Measurements from ENCODE around the gene TRPC4. TPM values are rescaled to one million over a fixed set of nuclear protein-coding genes. Genes with fewer than 3 reads are reported as not detected.
A peak's percentile ranks its signal among the peaks of the same experiment; 100 is the strongest.

The TRPC4 gene
- total RNA-seq, 1 experiment from 2014 or later: 8.0 TPM

DNA sequence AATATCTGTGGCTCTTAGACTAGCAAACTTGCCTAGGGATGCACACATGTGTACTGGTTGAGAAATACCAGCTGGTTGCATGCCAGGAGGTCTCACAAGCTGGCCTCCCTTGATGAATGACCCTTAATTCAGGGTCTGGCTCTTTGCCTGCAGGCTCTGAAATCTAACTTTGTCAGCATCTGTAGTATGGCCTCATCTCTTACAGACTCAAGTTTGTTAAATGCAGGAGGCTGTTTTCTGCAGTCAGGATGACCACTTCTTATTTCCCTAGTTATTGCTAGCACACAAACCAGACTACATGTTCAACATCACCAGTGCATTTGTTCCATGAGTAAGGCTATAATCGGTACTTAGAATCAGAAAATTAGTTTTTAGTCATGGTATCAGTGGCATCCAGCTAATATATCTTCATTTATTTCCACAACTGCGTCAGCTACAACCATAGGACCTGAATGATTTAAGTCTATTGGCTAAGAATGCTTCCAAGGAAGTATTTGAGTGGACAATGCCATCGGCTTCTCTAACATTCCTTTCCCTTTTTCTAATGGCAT lies 247.7 kb downstream of the TRPC4 start:
- DNase-seq (ENCODE audit: low spot score) (no peak), ATAC-seq (no peak)
- no peaks in the 10 kb centered on the region for H3K9me3 Mint-ChIP-seq
- no peak overlapping the region for H3K4me3 Mint-ChIP-seq
- H3K27me3 Mint-ChIP-seq (ENCODE audit: low read depth): no peaks in the 10 kb centered on the region
- ChIA-PET POLR2A (interaction anchor here (0.6 kb wide), 1 partner anchor 1283 kb away, joined by 3 read pairs; no protein-coding TSS in a partner anchor), CTCF (interaction anchor here (0.6 kb wide), 1 partner anchor 27 kb away, joined by 3 read pairs; no protein-coding TSS in a partner anchor)
- H3K36me3 Mint-ChIP-seq: no peaks in the 10 kb centered on the region
- peaks cover 9% of the 10 kb centered on the region for H3K4me1 Mint-ChIP-seq
- TF ChIP-seq, protein P1, sequence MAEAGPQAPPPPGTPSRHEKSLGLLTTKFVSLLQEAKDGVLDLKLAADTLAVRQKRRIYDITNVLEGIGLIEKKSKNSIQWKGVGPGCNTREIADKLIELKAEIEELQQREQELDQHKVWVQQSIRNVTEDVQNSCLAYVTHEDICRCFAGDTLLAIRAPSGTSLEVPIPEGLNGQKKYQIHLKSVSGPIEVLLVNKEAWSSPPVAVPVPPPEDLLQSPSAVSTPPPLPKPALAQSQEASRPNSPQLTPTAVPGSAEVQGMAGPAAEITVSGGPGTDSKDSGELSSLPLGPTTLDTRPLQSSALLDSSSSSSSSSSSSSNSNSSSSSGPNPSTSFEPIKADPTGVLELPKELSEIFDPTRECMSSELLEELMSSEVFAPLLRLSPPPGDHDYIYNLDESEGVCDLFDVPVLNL (CRISPR knock-in tag; IDR thresholded peaks at IDR 0.05; ENCODE audit: borderline replicate concordance, low read depth): no peak
- H3K27ac Mint-ChIP-seq: no peak overlapping the region

DNA sequence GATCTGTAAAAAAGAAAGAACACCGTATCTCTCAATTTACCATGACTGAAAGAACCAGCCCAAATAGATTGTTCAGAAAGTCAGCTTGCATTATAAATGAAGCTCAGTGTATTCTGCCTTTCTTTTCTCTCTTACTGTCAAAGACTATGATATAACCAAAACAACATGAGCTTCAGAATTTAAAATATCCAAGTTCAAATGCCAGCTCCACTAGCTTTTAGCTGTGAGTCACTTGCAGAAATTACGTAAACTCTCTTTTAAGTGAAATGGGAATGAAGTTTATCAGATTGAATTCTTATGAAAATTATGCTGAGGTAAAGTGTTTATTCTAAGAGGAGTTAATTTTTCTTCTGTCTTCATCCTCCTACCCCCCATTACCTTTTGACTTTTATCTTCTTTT lies 251.0 kb downstream of the TRPC4 start:
- Mint-ChIP-seq H3K27me3 (ENCODE audit: low read depth) (no peaks in the 10 kb centered on the region), H3K27ac (no peak overlapping the region), H3K36me3 (no peaks in the 10 kb centered on the region), H3K9me3 (no peaks in the 10 kb centered on the region), H3K4me3 (no peak overlapping the region), H3K4me1 (peaks cover 9% of the 10 kb centered on the region)
- CTCF ChIA-PET: interaction anchor here (1.0 kb wide), 1 partner anchor 23 kb away, joined by 3 read pairs; no protein-coding TSS in a partner anchor
- POLR2A ChIA-PET: no interaction called here
- ATAC-seq: no peak
- TF ChIP-seq, protein P2, sequence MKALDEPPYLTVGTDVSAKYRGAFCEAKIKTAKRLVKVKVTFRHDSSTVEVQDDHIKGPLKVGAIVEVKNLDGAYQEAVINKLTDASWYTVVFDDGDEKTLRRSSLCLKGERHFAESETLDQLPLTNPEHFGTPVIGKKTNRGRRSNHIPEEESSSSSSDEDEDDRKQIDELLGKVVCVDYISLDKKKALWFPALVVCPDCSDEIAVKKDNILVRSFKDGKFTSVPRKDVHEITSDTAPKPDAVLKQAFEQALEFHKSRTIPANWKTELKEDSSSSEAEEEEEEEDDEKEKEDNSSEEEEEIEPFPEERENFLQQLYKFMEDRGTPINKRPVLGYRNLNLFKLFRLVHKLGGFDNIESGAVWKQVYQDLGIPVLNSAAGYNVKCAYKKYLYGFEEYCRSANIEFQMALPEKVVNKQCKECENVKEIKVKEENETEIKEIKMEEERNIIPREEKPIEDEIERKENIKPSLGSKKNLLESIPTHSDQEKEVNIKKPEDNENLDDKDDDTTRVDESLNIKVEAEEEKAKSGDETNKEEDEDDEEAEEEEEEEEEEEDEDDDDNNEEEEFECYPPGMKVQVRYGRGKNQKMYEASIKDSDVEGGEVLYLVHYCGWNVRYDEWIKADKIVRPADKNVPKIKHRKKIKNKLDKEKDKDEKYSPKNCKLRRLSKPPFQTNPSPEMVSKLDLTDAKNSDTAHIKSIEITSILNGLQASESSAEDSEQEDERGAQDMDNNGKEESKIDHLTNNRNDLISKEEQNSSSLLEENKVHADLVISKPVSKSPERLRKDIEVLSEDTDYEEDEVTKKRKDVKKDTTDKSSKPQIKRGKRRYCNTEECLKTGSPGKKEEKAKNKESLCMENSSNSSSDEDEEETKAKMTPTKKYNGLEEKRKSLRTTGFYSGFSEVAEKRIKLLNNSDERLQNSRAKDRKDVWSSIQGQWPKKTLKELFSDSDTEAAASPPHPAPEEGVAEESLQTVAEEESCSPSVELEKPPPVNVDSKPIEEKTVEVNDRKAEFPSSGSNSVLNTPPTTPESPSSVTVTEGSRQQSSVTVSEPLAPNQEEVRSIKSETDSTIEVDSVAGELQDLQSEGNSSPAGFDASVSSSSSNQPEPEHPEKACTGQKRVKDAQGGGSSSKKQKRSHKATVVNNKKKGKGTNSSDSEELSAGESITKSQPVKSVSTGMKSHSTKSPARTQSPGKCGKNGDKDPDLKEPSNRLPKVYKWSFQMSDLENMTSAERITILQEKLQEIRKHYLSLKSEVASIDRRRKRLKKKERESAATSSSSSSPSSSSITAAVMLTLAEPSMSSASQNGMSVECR (CRISPR knock-in tag; IDR thresholded peaks at IDR 0.05; ENCODE audit: borderline replicate concordance): no peak
- TF ChIP-seq, protein P1 (CRISPR knock-in tag; IDR thresholded peaks at IDR 0.05; ENCODE audit: borderline replicate concordance, low read depth): no peak
- TF ChIP-seq NFE2L1 (CRISPR knock-in tag; IDR thresholded peaks at IDR 0.05): no peak
- TF ChIP-seq, protein P3, sequence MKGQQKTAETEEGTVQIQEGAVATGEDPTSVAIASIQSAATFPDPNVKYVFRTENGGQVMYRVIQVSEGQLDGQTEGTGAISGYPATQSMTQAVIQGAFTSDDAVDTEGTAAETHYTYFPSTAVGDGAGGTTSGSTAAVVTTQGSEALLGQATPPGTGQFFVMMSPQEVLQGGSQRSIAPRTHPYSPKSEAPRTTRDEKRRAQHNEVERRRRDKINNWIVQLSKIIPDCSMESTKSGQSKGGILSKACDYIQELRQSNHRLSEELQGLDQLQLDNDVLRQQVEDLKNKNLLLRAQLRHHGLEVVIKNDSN (CRISPR knock-in tag; IDR thresholded peaks at IDR 0.05): no peak
- no peak for TF ChIP-seq EMX1 (CRISPR knock-in tag; IDR thresholded peaks at IDR 0.05)
- no peak for TF ChIP-seq GTF2I (CRISPR knock-in tag; conservative IDR thresholded peaks at IDR 0.05)
- DNase-seq (ENCODE audit: low spot score): no peak

DNA sequence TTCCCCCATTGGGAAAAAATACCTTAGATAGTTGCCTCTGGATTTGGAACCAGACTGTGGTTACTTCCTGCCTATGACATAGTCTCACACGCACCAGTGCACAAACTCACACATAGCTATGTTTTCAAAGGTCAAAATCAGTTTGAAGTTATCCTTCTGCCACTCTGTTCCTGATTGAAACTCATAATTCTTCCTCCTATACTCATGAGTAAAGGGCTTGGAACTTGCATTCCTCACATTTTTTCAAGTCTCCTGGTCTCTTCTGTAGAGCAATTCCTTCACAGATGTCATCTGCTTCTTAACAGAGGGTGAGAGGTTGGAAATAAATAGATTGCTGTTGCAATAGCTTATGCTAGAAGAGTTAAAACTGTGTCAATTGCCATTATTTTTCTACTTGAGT lies 252.4 kb downstream of the TRPC4 start:
- Mint-ChIP-seq H3K9me3 (no peaks in the 10 kb centered on the region), H3K27me3 (ENCODE audit: low read depth) (no peaks in the 10 kb centered on the region), H3K36me3 (no peaks in the 10 kb centered on the region), H3K27ac (no peak overlapping the region; the same call in 1 of the 2 replicates), H3K4me1 (peaks cover 9% of the 10 kb centered on the region), H3K4me3 (no peak overlapping the region)
- DNase-seq (ENCODE audit: low spot score) (no peak), ATAC-seq (peak; percentile 56)
- POLR2A ChIA-PET: no interaction called here
- CTCF ChIA-PET: no interaction called here
- TF ChIP-seq, protein P4, sequence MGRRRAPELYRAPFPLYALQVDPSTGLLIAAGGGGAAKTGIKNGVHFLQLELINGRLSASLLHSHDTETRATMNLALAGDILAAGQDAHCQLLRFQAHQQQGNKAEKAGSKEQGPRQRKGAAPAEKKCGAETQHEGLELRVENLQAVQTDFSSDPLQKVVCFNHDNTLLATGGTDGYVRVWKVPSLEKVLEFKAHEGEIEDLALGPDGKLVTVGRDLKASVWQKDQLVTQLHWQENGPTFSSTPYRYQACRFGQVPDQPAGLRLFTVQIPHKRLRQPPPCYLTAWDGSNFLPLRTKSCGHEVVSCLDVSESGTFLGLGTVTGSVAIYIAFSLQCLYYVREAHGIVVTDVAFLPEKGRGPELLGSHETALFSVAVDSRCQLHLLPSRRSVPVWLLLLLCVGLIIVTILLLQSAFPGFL (CRISPR knock-in tag; IDR thresholded peaks at IDR 0.05; ENCODE audit: borderline replicate concordance): no peak
- TF ChIP-seq CBFB (CRISPR knock-in tag; IDR thresholded peaks at IDR 0.05; ENCODE audit: low read depth) (no peak), TEAD4 (CRISPR knock-in tag; IDR thresholded peaks at IDR 0.05) (no peak), ETV6 (CRISPR knock-in tag; IDR thresholded peaks at IDR 0.05) (no peak), JUN (CRISPR knock-in tag; IDR thresholded peaks at IDR 0.05) (no peak), GRHL2 (CRISPR knock-in tag; IDR thresholded peaks at IDR 0.05; ENCODE audit: insufficient replicate concordance, severe bottlenecking) (no peak), ZNF263 (CRISPR knock-in tag; IDR thresholded peaks at IDR 0.05; ENCODE audit: low read depth) (no peak), GABPB1 (CRISPR knock-in tag; IDR thresholded peaks at IDR 0.05) (no peak), EMX1 (CRISPR knock-in tag; IDR thresholded peaks at IDR 0.05) (no peak), FOXK1 (CRISPR knock-in tag; IDR thresholded peaks at IDR 0.05) (no peak)
- TF ChIP-seq, protein P5, sequence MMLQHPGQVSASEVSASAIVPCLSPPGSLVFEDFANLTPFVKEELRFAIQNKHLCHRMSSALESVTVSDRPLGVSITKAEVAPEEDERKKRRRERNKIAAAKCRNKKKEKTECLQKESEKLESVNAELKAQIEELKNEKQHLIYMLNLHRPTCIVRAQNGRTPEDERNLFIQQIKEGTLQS (CRISPR knock-in tag; conservative IDR thresholded peaks at IDR 0.05): no peak
- TF ChIP-seq, protein P6, sequence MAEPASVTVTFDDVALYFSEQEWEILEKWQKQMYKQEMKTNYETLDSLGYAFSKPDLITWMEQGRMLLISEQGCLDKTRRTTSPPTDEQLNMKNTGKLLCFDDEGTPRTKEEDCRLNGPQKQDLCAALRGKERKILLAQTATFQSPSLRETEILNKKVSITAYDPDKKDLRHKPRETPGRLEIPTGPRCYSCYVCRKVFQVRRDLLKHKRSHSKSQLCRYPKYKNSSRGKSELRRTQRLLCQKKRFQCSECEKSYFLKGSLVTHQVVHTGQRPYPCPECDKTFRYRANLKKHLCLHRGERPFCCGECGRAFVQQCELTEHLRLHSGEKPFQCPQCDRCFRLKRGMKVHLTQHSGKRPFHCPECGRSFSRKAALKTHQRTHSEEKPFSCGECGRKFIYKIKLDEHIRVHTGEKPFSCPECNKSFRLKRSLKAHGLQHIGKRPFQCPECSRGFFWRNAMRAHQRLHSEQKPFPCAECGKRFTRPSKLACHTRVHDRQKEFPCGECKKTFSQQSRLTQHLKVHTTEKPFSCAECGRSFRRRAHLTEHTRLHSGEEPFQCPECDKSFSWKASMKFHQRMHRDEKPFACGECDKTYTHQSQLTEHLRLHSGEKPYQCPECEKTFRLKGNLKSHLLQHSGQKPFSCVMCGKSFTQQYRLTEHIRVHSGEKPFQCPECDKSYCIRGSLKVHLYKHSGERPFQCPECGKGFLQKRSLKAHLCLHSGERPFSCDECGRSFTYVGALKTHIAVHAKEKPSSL (CRISPR knock-in tag; conservative IDR thresholded peaks at IDR 0.05): no peak
- TF ChIP-seq, protein P7, sequence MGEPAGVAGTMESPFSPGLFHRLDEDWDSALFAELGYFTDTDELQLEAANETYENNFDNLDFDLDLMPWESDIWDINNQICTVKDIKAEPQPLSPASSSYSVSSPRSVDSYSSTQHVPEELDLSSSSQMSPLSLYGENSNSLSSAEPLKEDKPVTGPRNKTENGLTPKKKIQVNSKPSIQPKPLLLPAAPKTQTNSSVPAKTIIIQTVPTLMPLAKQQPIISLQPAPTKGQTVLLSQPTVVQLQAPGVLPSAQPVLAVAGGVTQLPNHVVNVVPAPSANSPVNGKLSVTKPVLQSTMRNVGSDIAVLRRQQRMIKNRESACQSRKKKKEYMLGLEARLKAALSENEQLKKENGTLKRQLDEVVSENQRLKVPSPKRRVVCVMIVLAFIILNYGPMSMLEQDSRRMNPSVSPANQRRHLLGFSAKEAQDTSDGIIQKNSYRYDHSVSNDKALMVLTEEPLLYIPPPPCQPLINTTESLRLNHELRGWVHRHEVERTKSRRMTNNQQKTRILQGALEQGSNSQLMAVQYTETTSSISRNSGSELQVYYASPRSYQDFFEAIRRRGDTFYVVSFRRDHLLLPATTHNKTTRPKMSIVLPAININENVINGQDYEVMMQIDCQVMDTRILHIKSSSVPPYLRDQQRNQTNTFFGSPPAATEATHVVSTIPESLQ (CRISPR knock-in tag; IDR thresholded peaks at IDR 0.05): no peak

All from WTC11 (cell line).